WI38 (cell line): ENCODE data around the gene ANKRD23.
"Not testable (repeated sequence)": the region's sequence is repeated elsewhere in the genome, so short reads cannot be mapped to it uniquely, and the experiment has no call there.

Experiments
- H3K4me3 ChIP-seq: 2 replicates; pipeline ENCODE4 v1.5.1; 2011; ENCODE audit warnings: low read depth, mild to moderate bottlenecking, control low read depth, low read length
- CTCF ChIP-seq: IDR thresholded peaks from 2 replicates; pipeline ENCODE4 v1.5.1; 2012; ENCODE audit warnings: low read depth, mild to moderate bottlenecking, control low read depth, low read length

ANKRD23 gene

GRCh38 chr2:96809951-96810782, 33.7 kb downstream of the ANKRD23 start:
- H3K4me3 ChIP-seq, result no peak overlapping the region

GRCh38 chr2:96809216-96809882, 34.5 kb downstream of the ANKRD23 start:
- TF ChIP-seq CTCF, result no peak

More at GRCh38 chr2:96809951-96810782, 33.7 kb downstream of the ANKRD23 start:
- TF ChIP-seq CTCF, result no peak

GRCh38 chr2:96808176-96808837, 35.5 kb downstream of the ANKRD23 start:
- H3K4me3 ChIP-seq, result no peak overlapping the region
- no peak for TF ChIP-seq CTCF

More at GRCh38 chr2:96809216-96809882, 34.5 kb downstream of the ANKRD23 start:
- H3K4me3 ChIP-seq, result no peak overlapping the region

- no peak for TF ChIP-seq CTCF
- H3K4me3 ChIP-seq, result no peak overlapping the region
Measured at GRCh38 chr2:96807127-96807471, 36.7 kb downstream of the ANKRD23 start.

GRCh38 chr2:96806468-96807126, 37.2 kb downstream of the ANKRD23 start:
- H3K4me3 ChIP-seq, result no peak overlapping the region
- no peak for TF ChIP-seq CTCF

- not testable (repeated sequence) for H3K4me3 ChIP-seq
Measured at GRCh38 chr2:96805946-96806345, 37.9 kb downstream of the ANKRD23 start.

GRCh38 chr2:96804986-96805385, 38.8 kb downstream of the ANKRD23 start:
- TF ChIP-seq CTCF, result no peak
- no peak overlapping the region for H3K4me3 ChIP-seq
